ENCODE data around the gene CALY. TPM values are rescaled to one million over a fixed set of nuclear protein-coding genes. Genes with fewer than 3 reads are reported as not detected.

The CALY gene
- total RNA-seq, 1 donor = not detected

- H3K4me1 ChIP-seq (ENCODE audit: insufficient read depth, low read length) = peaks cover 9% of the 10 kb centered on the region
- DNase-seq (ENCODE audit: insufficient read length, low spot score, missing footprints) = peak; percentile 99
- H3K4me3 ChIP-seq (ENCODE audit: insufficient read depth, low read length) = peak overlapping the region; percentile 81
- H3K36me3 ChIP-seq (ENCODE audit: insufficient read depth, low read length) = peaks cover 12% of the 10 kb centered on the region
- H4K20me1 ChIP-seq (ENCODE audit: insufficient read depth, low read length) = peaks cover 29% of the 10 kb centered on the region
- no peaks in the 10 kb centered on the region for H3K9me3 ChIP-seq (ENCODE audit: low read depth, low read length)
- peaks cover 40% of the 10 kb centered on the region for H3K79me2 ChIP-seq (ENCODE audit: insufficient read depth, low read length)
- peak overlapping the region; percentile 94 for H3K4me2 ChIP-seq (ENCODE audit: insufficient read depth, low read length)
- TF ChIP-seq CTCF (IDR thresholded peaks at IDR 0.05; ENCODE audit: extremely low read depth, low read depth, low read length) = no peak
- peak overlapping the region; percentile 85 for H2AFZ ChIP-seq (ENCODE audit: low read length)
- peak overlapping the region; percentile 82 for H3K27ac ChIP-seq (ENCODE audit: low read depth, low read length)
- H3K27me3 ChIP-seq (ENCODE audit: insufficient read depth, low read length) = no peaks in the 10 kb centered on the region
These were observed 27.5 kb downstream of the CALY start for GRCh38 chr10:133309100-133309719.

DNA sequence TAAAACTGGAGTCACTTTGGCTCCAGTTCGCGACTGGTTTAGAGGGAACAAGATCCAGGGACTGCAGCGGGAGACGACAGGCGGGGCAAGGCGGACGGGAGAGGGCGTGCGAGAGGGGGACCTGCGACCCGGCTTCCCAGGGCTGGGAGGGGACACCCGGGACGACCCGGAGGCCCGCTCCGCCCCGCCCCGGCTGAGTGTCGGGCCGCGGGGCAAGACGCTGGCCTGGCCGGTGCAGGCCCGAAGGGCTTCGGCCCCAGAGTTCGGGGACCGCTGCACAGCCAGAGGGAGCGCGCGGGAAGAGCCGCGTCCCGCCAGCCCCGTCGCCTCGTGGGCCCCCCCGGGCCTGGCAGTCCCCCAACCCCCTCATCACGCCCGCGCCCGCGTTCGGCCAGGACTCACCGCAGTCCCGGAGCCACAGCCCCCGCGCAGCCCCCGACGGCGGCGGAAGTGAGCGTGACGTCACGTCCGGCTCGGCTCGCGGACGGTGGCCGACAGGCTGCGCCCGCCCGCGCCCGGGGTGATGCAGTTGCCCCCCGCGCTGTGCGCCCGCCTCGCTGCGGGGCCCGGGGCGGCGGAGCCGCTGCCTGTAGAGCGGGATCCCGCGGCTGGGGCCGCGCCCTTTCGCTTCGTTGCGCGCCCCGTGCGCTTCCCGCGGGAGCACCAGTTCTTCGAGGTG is 28.1 kb downstream of the CALY start, which contains the start of the genes TUBGCP2 and ZNF511:
Gene TUBGCP2, minus strand, starts transcription at position 452 of the 679 bp plus-strand sequence. CDS start 5,931 bp downstream, outside the sequence.
Gene ZNF511, plus strand, starts transcription at position 494 of the 679 bp plus-strand sequence. Its CDS starts 30 bp downstream, at position 524.
- Histone ChIP-seq H2AFZ (ENCODE audit: low read length) (peak within 1 kb of the TSS; percentile 85), H3K27me3 (ENCODE audit: insufficient read depth, low read length) (no peaks in the 10 kb centered on the region), H3K27ac (ENCODE audit: low read depth, low read length) (peak within 1 kb of the TSS; percentile 82), H4K20me1 (ENCODE audit: insufficient read depth, low read length) (peaks cover 35% of the 10 kb centered on the region), H3K4me1 (ENCODE audit: insufficient read depth, low read length) (peaks cover 9% of the 10 kb centered on the region), H3K4me3 (ENCODE audit: insufficient read depth, low read length) (peak within 1 kb of the TSS; percentile 81), H3K4me2 (ENCODE audit: insufficient read depth, low read length) (peak within 1 kb of the TSS; percentile 94), H3K36me3 (ENCODE audit: insufficient read depth, low read length) (peaks cover 12% of the 10 kb centered on the region), H3K79me2 (ENCODE audit: insufficient read depth, low read length) (peaks cover 46% of the 10 kb centered on the region), H3K9me3 (ENCODE audit: low read depth, low read length) (no peaks in the 10 kb centered on the region)
- DNase-seq (ENCODE audit: insufficient read length, low spot score, missing footprints) = peak; percentile 99
- no peak for TF ChIP-seq CTCF (IDR thresholded peaks at IDR 0.05; ENCODE audit: extremely low read depth, low read depth, low read length)

DNA sequence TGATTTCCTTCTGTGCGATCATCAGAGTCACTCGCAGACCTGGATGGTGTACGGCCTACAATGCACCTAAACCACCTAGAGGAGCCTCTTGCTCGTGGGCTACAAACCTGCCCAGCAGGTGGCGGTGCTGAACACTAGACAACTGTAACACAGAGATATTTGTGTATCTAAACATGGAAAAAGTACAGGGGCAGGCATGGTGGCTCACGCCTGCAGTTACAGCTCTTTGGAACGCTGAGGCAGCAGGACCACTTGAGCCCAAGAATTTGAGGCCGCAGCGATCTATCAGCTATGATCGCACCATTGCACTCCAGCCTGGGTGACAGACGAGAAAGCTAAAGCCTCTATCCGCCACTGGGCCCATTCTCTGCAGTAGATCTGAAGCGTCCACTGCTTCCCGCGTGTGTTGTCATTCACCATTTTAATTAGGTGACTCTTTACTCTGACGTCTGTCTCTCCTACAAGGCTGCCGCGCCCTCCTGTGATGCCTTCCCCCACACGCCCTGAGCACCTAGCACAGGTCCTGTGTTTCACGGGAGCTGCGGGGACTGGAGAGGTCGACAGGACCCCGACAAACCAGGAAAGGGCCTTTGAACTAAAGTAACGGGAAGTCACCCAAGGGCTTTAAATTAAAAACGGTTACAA is 28.8 kb downstream of the CALY start:
- Histone ChIP-seq H3K27me3 (ENCODE audit: insufficient read depth, low read length) (no peaks in the 10 kb centered on the region), H3K36me3 (ENCODE audit: insufficient read depth, low read length) (peaks cover 11% of the 10 kb centered on the region), H2AFZ (ENCODE audit: low read length) (peak overlapping the region; percentile 56), H4K20me1 (ENCODE audit: insufficient read depth, low read length) (peaks cover 41% of the 10 kb centered on the region), H3K4me1 (ENCODE audit: insufficient read depth, low read length) (peaks cover 9% of the 10 kb centered on the region), H3K79me2 (ENCODE audit: insufficient read depth, low read length) (peaks cover 53% of the 10 kb centered on the region), H3K4me3 (ENCODE audit: insufficient read depth, low read length) (peak overlapping the region; percentile 81), H3K9me3 (ENCODE audit: low read depth, low read length) (no peaks in the 10 kb centered on the region), H3K27ac (ENCODE audit: low read depth, low read length) (peak overlapping the region; percentile 82), H3K4me2 (ENCODE audit: insufficient read depth, low read length) (peak overlapping the region; percentile 94)
- DNase-seq (ENCODE audit: insufficient read length, low spot score, missing footprints) = peak; percentile 86
- peak; percentile 73 for TF ChIP-seq CTCF (IDR thresholded peaks at IDR 0.05; ENCODE audit: extremely low read depth, low read depth, low read length)

All from osteoblast (primary cell).